Right atrium auricular region (tissue), 2 donors: ENCODE measurements around the gene UQCR11. TPM values are rescaled to one million over a fixed set of nuclear protein-coding genes. Genes with fewer than 3 reads are reported as not detected.

Experiments used
- DNase-seq: peaks from one replicate; pipeline ENCODE4 v3.0.0-alpha.2; 2019; ENCODE audit warnings: low spot score
- H3K27ac ChIP-seq, 2 donors: fragments of 200-600 bp; sonication (generic); 1 replicate in 1 of 2; 2 replicates in 1 of 2; pipeline ENCODE4 v1.5.1; 2016 to 2019
- H3K27me3 ChIP-seq, 2 donors: fragments of 200-600 bp; sonication (generic); one replicate each; pipeline versions ENCODE4 v1.5.1 to v1.6.0; 2017 to 2019
- H3K36me3 ChIP-seq: fragments of 200-600 bp; sonication (generic); one replicate; pipeline ENCODE4 v1.5.1; 2016
- H3K4me1 ChIP-seq, 2 donors: fragments of 200-600 bp; sonication (generic); one replicate each; pipeline versions ENCODE4 v1.5.1 to v1.6.0; 2017 to 2019
- H3K4me3 ChIP-seq, 2 donors: fragments of 200-600 bp; sonication (generic); 1 replicate in 1 of 2; 2 replicates in 1 of 2; pipeline ENCODE4 v1.5.1; 2017 to 2019; ENCODE audit warnings: mild to moderate bottlenecking in 1 of 2, moderate library complexity in 1 of 2
- H3K9me3 ChIP-seq, 2 donors: fragments of 200-600 bp; sonication (generic); one replicate each; pipeline ENCODE4 v1.5.1; 2019
- total RNA-seq, 2 donors: library from RNA; depleted of rRNA; stranded (reverse); fragments of >200 nt; gene quantifications; one replicate each; pipeline ENCODE4 v1.1.0, GENCODE V29; 2016
- TF ChIP-seq, protein P1 (sequence below), 2 donors: fragments of 200-600 bp; sonication (generic); IDR thresholded peaks; one replicate each; pipeline ENCODE4 v1.5.1; 2019; ENCODE audit warnings: antibody characterized with exemption in 2 of 2

UQCR11 gene
- total RNA-seq, 2 donors from 2014 or later, result 172 to 191 TPM

DNA sequence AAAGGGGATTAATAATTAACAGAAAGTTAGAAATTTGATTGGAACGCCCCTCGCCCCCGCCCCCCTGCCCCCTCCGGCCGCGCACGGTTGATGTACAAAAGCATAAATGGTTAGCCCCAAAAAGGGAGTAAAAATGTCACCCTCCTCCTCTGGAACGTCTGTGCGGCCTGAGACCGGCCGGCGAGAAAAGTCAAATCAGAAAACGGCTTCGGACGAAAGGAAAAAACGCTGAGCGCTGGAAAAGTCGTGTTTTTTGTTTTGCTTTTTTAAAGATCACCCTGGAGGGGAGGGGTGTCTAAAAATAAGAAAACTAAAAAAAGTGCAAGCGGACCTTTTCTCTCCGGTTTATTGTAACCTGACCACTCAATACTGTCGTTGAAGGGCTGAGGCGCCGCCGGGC lies 50.3 kb downstream of the UQCR11 start:
- H3K4me1 ChIP-seq, result no peaks in the 10 kb centered on the region
- no peak for DNase-seq
- no peak overlapping the region for H3K4me3 ChIP-seq
- no peaks in the 10 kb centered on the region for H3K9me3 ChIP-seq
- H3K27ac ChIP-seq, result no peak overlapping the region
- no peaks in the 10 kb centered on the region for H3K27me3 ChIP-seq
- no peaks in the 10 kb centered on the region for H3K36me3 ChIP-seq
- TF ChIP-seq, protein P1, sequence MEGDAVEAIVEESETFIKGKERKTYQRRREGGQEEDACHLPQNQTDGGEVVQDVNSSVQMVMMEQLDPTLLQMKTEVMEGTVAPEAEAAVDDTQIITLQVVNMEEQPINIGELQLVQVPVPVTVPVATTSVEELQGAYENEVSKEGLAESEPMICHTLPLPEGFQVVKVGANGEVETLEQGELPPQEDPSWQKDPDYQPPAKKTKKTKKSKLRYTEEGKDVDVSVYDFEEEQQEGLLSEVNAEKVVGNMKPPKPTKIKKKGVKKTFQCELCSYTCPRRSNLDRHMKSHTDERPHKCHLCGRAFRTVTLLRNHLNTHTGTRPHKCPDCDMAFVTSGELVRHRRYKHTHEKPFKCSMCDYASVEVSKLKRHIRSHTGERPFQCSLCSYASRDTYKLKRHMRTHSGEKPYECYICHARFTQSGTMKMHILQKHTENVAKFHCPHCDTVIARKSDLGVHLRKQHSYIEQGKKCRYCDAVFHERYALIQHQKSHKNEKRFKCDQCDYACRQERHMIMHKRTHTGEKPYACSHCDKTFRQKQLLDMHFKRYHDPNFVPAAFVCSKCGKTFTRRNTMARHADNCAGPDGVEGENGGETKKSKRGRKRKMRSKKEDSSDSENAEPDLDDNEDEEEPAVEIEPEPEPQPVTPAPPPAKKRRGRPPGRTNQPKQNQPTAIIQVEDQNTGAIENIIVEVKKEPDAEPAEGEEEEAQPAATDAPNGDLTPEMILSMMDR (IDR thresholded peaks at IDR 0.05), result no peak

DNA sequence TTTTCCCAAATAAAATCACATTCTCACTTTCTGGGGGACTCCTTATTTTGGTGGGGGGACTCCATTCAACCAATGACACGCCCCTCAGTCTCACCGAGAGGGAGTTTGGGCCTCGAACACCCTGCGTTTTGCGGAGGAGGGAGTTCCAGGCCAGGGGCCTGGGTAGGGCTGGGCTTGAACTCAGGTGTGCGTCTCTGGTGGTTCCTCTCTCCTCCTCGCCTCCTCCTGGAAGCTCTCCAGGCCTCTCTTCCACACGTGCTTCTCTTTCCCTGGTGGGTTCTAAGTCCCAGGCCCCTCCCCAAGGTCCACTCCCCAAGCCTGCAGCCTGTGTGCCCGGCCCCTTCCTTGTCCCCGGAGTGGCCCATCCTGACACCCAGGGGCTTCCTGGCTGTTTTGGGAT lies 51.8 kb downstream of the UQCR11 start:
- no peaks in the 10 kb centered on the region for H3K4me1 ChIP-seq
- TF ChIP-seq, protein P1 (IDR thresholded peaks at IDR 0.05), result no peak
- H3K4me3 ChIP-seq, result no peak overlapping the region
- no peak for DNase-seq
- H3K27me3 ChIP-seq, result no peaks in the 10 kb centered on the region
- no peaks in the 10 kb centered on the region for H3K9me3 ChIP-seq
- H3K27ac ChIP-seq, result no peak overlapping the region
- H3K36me3 ChIP-seq, result no peaks in the 10 kb centered on the region

DNA sequence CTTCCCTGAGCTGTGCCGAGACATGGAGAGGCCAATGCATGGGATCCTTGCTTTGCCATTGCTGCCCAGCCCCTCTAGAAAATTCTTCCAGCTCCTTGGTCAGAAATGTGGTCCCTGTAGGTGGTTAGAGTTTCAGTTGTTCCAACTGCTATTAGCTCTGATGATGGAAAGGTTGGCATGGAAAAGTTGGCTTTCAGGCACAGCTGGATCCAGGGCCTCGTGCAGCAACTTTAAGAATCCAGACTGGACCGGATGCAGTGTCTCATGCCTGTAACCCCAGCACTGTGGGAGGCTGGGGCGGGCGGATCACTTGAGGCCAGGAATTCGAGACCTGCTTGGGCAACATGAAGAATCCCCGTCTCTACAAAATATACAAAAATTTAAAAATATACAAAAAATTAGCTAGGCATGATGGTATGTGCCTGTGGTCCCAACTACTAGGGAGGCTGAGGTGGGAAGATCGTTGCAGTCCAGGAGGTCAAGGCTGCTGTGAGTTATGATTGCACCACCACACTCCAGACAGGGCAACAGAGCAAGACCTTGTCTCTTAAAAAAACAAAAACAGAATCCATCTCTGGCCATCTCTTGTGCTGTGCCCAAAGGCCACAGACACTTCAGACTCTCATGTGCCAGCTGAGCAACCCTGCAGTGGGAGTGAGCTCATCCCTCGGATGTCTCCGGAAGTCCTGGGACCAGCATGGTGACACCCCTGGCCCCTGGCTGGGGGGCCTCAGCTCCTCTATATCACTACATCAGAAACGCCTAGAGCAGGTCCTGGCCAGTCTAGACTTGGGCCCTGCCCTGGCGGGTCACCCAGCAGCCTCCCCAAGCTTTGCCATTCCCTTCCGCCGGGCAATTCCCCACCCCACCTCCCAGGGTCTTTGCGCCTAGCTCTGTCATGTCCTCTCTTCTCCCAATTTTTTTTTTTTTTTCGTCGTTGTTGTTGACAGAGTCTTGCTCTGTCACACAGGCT lies 53.9 kb downstream of the UQCR11 start:
- no peak for DNase-seq
- no peaks in the 10 kb centered on the region for H3K27me3 ChIP-seq
- H3K27ac ChIP-seq, result no peak overlapping the region
- no peaks in the 10 kb centered on the region for H3K9me3 ChIP-seq
- H3K4me3 ChIP-seq, result no peak overlapping the region
- no peaks in the 10 kb centered on the region for H3K36me3 ChIP-seq
- TF ChIP-seq, protein P1 (IDR thresholded peaks at IDR 0.05), result no peak
- H3K4me1 ChIP-seq, result no peaks in the 10 kb centered on the region

DNA sequence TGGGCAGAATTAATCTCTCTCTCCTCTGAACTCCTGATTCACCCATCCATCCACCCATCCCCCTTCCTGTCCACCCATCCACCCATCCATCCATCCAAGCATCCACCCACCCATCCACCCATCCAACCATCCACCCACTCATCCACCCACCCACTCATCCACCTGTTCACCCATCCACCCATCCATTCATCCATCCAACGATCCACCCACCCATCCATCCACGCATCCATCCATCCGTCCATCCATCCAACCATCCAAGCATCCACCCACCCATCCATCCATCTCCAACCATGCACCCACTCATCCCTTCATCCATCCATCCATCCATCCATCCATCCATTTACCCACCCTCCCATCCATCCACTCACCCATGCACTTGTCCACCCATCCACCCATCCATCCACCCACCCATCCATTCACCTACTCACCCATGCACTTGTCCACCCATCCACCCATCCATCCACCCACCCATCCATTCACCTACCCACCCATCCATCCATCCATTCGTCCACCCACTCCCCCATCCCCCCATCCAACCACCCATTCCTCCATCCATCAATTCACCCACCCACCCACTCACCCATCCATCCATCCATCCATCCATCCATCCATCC lies 55.8 kb downstream of the UQCR11 start:
- H3K27ac ChIP-seq, result no peak overlapping the region
- no peaks in the 10 kb centered on the region for H3K9me3 ChIP-seq
- TF ChIP-seq, protein P1 (IDR thresholded peaks at IDR 0.05), result no peak
- H3K4me1 ChIP-seq, result no peaks in the 10 kb centered on the region
- no peaks in the 10 kb centered on the region for H3K27me3 ChIP-seq
- no peak for DNase-seq
- H3K4me3 ChIP-seq, result no peak overlapping the region
- no peaks in the 10 kb centered on the region for H3K36me3 ChIP-seq

Other genes starting within 250 kb of the UQCR11 start
- gene NDUFS7, start 221.6 kb downstream of the UQCR11 start, total RNA-seq, result 100 to 1,000 TPM; 234 to 326 TPM
- gene GAMT, start 203.9 kb downstream of the UQCR11 start, total RNA-seq, result 10 to 100 TPM; 45.8 to 92.5 TPM
- gene DAZAP1, start 197.9 kb downstream of the UQCR11 start, total RNA-seq, result 10 to 100 TPM; 32.6 to 47.5 TPM
- gene RPS15, start 167.1 kb downstream of the UQCR11 start, total RNA-seq, result 1,000 to 10,000 TPM; 1,712 to 2,156 TPM
- under 1 TPM; 0.04 to 0.35 TPM for gene APC2, start 155.3 kb downstream of the UQCR11 start, total RNA-seq
- gene C19orf25, start 126.2 kb downstream of the UQCR11 start, total RNA-seq, result 10 to 100 TPM; 19.1 to 22.3 TPM
- gene PCSK4, start 115.1 kb downstream of the UQCR11 start, total RNA-seq, result 1 to 10 TPM; 1.0 to 4.4 TPM
- gene REEP6, start 114.3 kb downstream of the UQCR11 start, total RNA-seq, result 1 to 10 TPM; 1.3 to 2.3 TPM
- 10 to 100 TPM; 14.5 to 27.2 TPM for gene ADAMTSL5, start 92.4 kb downstream of the UQCR11 start, total RNA-seq
- not detected for gene PLK5, start 81.4 kb downstream of the UQCR11 start, total RNA-seq
- 10 to 100 TPM in 1 of 2 donors, 1 to 10 TPM in 1; 7.5 to 17.0 TPM for gene MEX3D, start 37.1 kb downstream of the UQCR11 start, total RNA-seq
- gene MBD3, start 12.6 kb downstream of the UQCR11 start, total RNA-seq, result 10 to 100 TPM; 64.3 to 86.8 TPM
- 10 to 100 TPM; 18.5 to 28.7 TPM for gene TCF3, start 47.2 kb upstream of the UQCR11 start, total RNA-seq
- gene ONECUT3, start 148.0 kb upstream of the UQCR11 start, total RNA-seq, result not detected
- under 1 TPM; 0.51 to 0.74 TPM for gene ATP8B3, start 206.8 kb upstream of the UQCR11 start, total RNA-seq
- gene REXO1, start 243.0 kb upstream of the UQCR11 start, total RNA-seq, result 10 to 100 TPM in 1 of 2 donors, 1 to 10 TPM in 1; 9.6 to 12.1 TPM